ENCODE data around the gene URI1. TPM values are rescaled to one million over a fixed set of nuclear protein-coding genes. Genes with fewer than 3 reads are reported as not detected.

Gene URI1
- total and polyA plus RNA-seq, 7 experiments from 2014 or later = 17.5 to 106 (median 56.5) TPM

GRCh38 chr19:30056580-30056979 lies 114.5 kb downstream of the URI1 start:
- Histone ChIP-seq H3K36me3 (ENCODE audit: control insufficient read depth in 2 of 3, insufficient read depth in 3 of 3, low read length in 3 of 3) (no peaks in the 10 kb centered on the region), H3K4me1 (ENCODE audit: control insufficient read depth in 2 of 2, insufficient read depth in 2 of 2, low read length in 2 of 2) (no peaks in the 10 kb centered on the region), H3K9me3 (ENCODE audit: control insufficient read depth in 2 of 3, low read length in 3 of 3) (no peaks in the 10 kb centered on the region), H3K27ac (ENCODE audit: low read depth, low read length) (no peak overlapping the region), H3K27me3 (ENCODE audit: control insufficient read depth in 2 of 2, insufficient read depth in 2 of 2, low read length in 2 of 2) (no peaks in the 10 kb centered on the region), H3K4me3 (ENCODE audit: low read length) (no peak overlapping the region)
- DNase-seq = no peak
- Mint-ChIP-seq H3K36me3 (peaks cover 0 to 4% (median 0%) of the 10 kb centered on the region in 5 donors), H3K9me3 (peaks cover 0 to 2% (median 0%) of the 10 kb centered on the region in 11 donors), H3K4me1 (no peaks in the 10 kb centered on the region), H3K27ac (no peak overlapping the region), H3K4me3 (no peak overlapping the region), H3K27me3 (peaks cover 0 to 9% (median 0%) of the 10 kb centered on the region in 5 donors)
- ATAC-seq = no peak
- POLR2A ChIA-PET = no interaction called here
- intact Hi-C loops (cut with micrococcal nuclease) = no loop called here
- CTCF ChIA-PET = interaction anchor here (0.7 kb wide), 1 partner anchor 888 kb away, joined by 3 read pairs; no protein-coding TSS in a partner anchor

GRCh38 chr19:30059741-30060457 lies 117.9 kb downstream of the URI1 start:
- Mint-ChIP-seq H3K9me3 (peaks cover 0 to 2% (median 0%) of the 10 kb centered on the region in 11 donors), H3K36me3 (peaks cover 0 to 4% (median 0%) of the 10 kb centered on the region in 5 donors), H3K4me1 (no peaks in the 10 kb centered on the region), H3K4me3 (no peak overlapping the region), H3K27me3 (peaks cover 0 to 9% (median 0%) of the 10 kb centered on the region in 5 donors), H3K27ac (no peak overlapping the region)
- Histone ChIP-seq H3K4me3 (ENCODE audit: low read length) (no peak overlapping the region), H3K36me3 (ENCODE audit: control insufficient read depth in 2 of 3, insufficient read depth in 3 of 3, low read length in 3 of 3) (no peaks in the 10 kb centered on the region), H3K9me3 (ENCODE audit: control insufficient read depth in 2 of 3, low read length in 3 of 3) (no peaks in the 10 kb centered on the region), H3K27me3 (ENCODE audit: control insufficient read depth in 2 of 2, insufficient read depth in 2 of 2, low read length in 2 of 2) (no peaks in the 10 kb centered on the region), H3K4me1 (ENCODE audit: control insufficient read depth in 2 of 2, insufficient read depth in 2 of 2, low read length in 2 of 2) (no peaks in the 10 kb centered on the region), H3K27ac (ENCODE audit: low read depth, low read length) (no peak overlapping the region)
- ChIA-PET POLR2A (no interaction called here), CTCF (no interaction called here)
- no peak for ATAC-seq
- no peak for DNase-seq
- intact Hi-C loops (cut with micrococcal nuclease) = no loop called here

GRCh38 chr19:30060531-30061222 lies 118.6 kb downstream of the URI1 start:
- POLR2A ChIA-PET = no interaction called here
- intact Hi-C loops (cut with micrococcal nuclease) = no loop called here
- Mint-ChIP-seq H3K27me3 (peaks cover 0 to 9% (median 0%) of the 10 kb centered on the region in 5 donors), H3K9me3 (peaks cover 0 to 2% (median 0%) of the 10 kb centered on the region in 11 donors), H3K4me3 (no peak overlapping the region), H3K4me1 (no peaks in the 10 kb centered on the region), H3K27ac (no peak overlapping the region), H3K36me3 (peaks cover 0 to 4% (median 0%) of the 10 kb centered on the region in 5 donors)
- DNase-seq (no peak), ATAC-seq (no peak)
- H3K27ac ChIP-seq (ENCODE audit: low read depth, low read length) = no peak overlapping the region
- no peaks in the 10 kb centered on the region for H3K9me3 ChIP-seq (ENCODE audit: control insufficient read depth in 2 of 3, low read length in 3 of 3)
- no peaks in the 10 kb centered on the region for H3K4me1 ChIP-seq (ENCODE audit: control insufficient read depth in 2 of 2, insufficient read depth in 2 of 2, low read length in 2 of 2)
- no peaks in the 10 kb centered on the region for H3K36me3 ChIP-seq (ENCODE audit: control insufficient read depth in 2 of 3, insufficient read depth in 3 of 3, low read length in 3 of 3)
- CTCF ChIA-PET = no interaction called here
- H3K27me3 ChIP-seq (ENCODE audit: control insufficient read depth in 2 of 2, insufficient read depth in 2 of 2, low read length in 2 of 2) = no peaks in the 10 kb centered on the region
- no peak overlapping the region for H3K4me3 ChIP-seq (ENCODE audit: low read length)

- Histone ChIP-seq H3K27me3 (ENCODE audit: control insufficient read depth in 2 of 2, insufficient read depth in 2 of 2, low read length in 2 of 2) (no peaks in the 10 kb centered on the region), H3K4me3 (ENCODE audit: low read length) (no peak overlapping the region), H3K9me3 (ENCODE audit: control insufficient read depth in 2 of 3, low read length in 3 of 3) (no peaks in the 10 kb centered on the region), H3K4me1 (ENCODE audit: control insufficient read depth in 2 of 2, insufficient read depth in 2 of 2, low read length in 2 of 2) (no peaks in the 10 kb centered on the region), H3K36me3 (ENCODE audit: control insufficient read depth in 2 of 3, insufficient read depth in 3 of 3, low read length in 3 of 3) (no peaks in the 10 kb centered on the region), H3K27ac (ENCODE audit: low read depth, low read length) (no peak overlapping the region)
- no peak overlapping the region for H3K4me3 Mint-ChIP-seq
- DNase-seq (no peak), ATAC-seq (no peak)
- POLR2A ChIA-PET = no interaction called here
- peaks cover 0 to 2% (median 0%) of the 10 kb centered on the region in 11 donors for H3K9me3 Mint-ChIP-seq
- intact Hi-C loops (cut with micrococcal nuclease) = no loop called here
- peaks cover 0 to 8% (median 0%) of the 10 kb centered on the region in 5 donors for H3K27me3 Mint-ChIP-seq
- H3K36me3 Mint-ChIP-seq = peaks cover 0 to 4% (median 0%) of the 10 kb centered on the region in 5 donors
- CTCF ChIA-PET = no interaction called here
- H3K27ac Mint-ChIP-seq = no peak overlapping the region
- no peaks in the 10 kb centered on the region for H3K4me1 Mint-ChIP-seq
Measured at GRCh38 chr19:30061223-30062064, 119.4 kb downstream of the URI1 start.

- Mint-ChIP-seq H3K4me3 (no peak overlapping the region), H3K27ac (no peak overlapping the region), H3K9me3 (peaks cover 0 to 2% (median 0%) of the 10 kb centered on the region in 11 donors), H3K4me1 (no peaks in the 10 kb centered on the region), H3K27me3 (peaks cover 0 to 8% (median 0%) of the 10 kb centered on the region in 5 donors), H3K36me3 (peaks cover 0 to 4% (median 0%) of the 10 kb centered on the region in 5 donors)
- ChIA-PET CTCF (no interaction called here), POLR2A (no interaction called here)
- Histone ChIP-seq H3K4me3 (ENCODE audit: low read length) (no peak overlapping the region), H3K36me3 (ENCODE audit: control insufficient read depth in 2 of 3, insufficient read depth in 3 of 3, low read length in 3 of 3) (no peaks in the 10 kb centered on the region), H3K27me3 (ENCODE audit: control insufficient read depth in 2 of 2, insufficient read depth in 2 of 2, low read length in 2 of 2) (no peaks in the 10 kb centered on the region), H3K4me1 (ENCODE audit: control insufficient read depth in 2 of 2, insufficient read depth in 2 of 2, low read length in 2 of 2) (no peaks in the 10 kb centered on the region), H3K9me3 (ENCODE audit: control insufficient read depth in 2 of 3, low read length in 3 of 3) (no peaks in the 10 kb centered on the region), H3K27ac (ENCODE audit: low read depth, low read length) (no peak overlapping the region)
- ATAC-seq (no peak), DNase-seq (no peak)
- intact Hi-C loops (cut with micrococcal nuclease) = no loop called here
Measured at GRCh38 chr19:30062065-30062906, 120.2 kb downstream of the URI1 start.
